OCI-LY7 (cell line): ENCODE measurements around the gene THPO. TPM values are rescaled to one million over a fixed set of nuclear protein-coding genes. Genes with fewer than 3 reads are reported as not detected.

ENCODE experiments used
- BruUV-seq: library from RNA; stranded (reverse); fragments of 400-500 nt; replicated peaks from 2 replicates; lab custom pipeline; 2021; lab: Mats Ljungman, UMichigan
- CTCF ChIA-PET: fragments of 300-600 bp; sonication (Branson Sonifier 250); formaldehyde crosslinking; loops from one replicate; lab custom pipeline; 2022; ENCODE audit warnings: antibody characterized with exemption; ENCODE audit not compliant: unreplicated experiment; lab: Charles Lee
- POLR2A ChIA-PET: fragments of 300-600 bp; sonication (Branson Sonifier 250); formaldehyde crosslinking; loops from one replicate; lab custom pipeline; 2022; ENCODE audit warnings: antibody characterized with exemption; lab: Charles Lee
- DNase-seq: peaks from one replicate; pipeline ENCODE4 v3.0.0-alpha.2; 2015; ENCODE audit warnings: low spot score
- H2AFZ ChIP-seq: fragments of 200-600 bp; sonication (generic), shearing (Covaris generic); 2 replicates; pipeline ENCODE4 v1.6.1; 2014; ENCODE audit warnings: mild to moderate bottlenecking, antibody characterized with exemption, low read length, moderate library complexity
- H3K27ac ChIP-seq: fragments of 200-600 bp; sonication (generic); 2 replicates; pipeline ENCODE4 v1.5.1; 2014; ENCODE audit warnings: mixed run types, low read depth, mild to moderate bottlenecking, moderate library complexity, low read length, inconsistent platforms; ENCODE audit not compliant: poor library complexity, severe bottlenecking
- H3K36me3 ChIP-seq: fragments of 200-600 bp; sonication (generic); 2 replicates; pipeline ENCODE4 v1.6.1; 2014; ENCODE audit warnings: mild to moderate bottlenecking, antibody characterized with exemption, low read length, moderate library complexity, mixed read lengths; ENCODE audit not compliant: insufficient read depth
- H3K4me1 ChIP-seq: fragments of 200-600 bp; sonication (generic); 2 replicates; pipeline ENCODE4 v1.5.1; 2014; ENCODE audit warnings: mild to moderate bottlenecking, low read length; ENCODE audit not compliant: insufficient read depth, poor library complexity, severe bottlenecking
- H3K4me2 ChIP-seq: fragments of 200-600 bp; sonication (generic); 2 replicates; pipeline ENCODE4 v1.6.1; 2014; ENCODE audit warnings: mild to moderate bottlenecking, low read length
- H3K4me3 ChIP-seq: fragments of 200-600 bp; sonication (generic); 2 replicates; pipeline ENCODE4 v1.5.1; 2014; ENCODE audit warnings: mild to moderate bottlenecking, low read depth, low read length; ENCODE audit not compliant: poor library complexity, severe bottlenecking
- H3K79me2 ChIP-seq: fragments of 200-600 bp; sonication (generic); 2 replicates; pipeline ENCODE4 v1.6.1; 2016; ENCODE audit warnings: low read depth, mild to moderate bottlenecking, low read length, moderate library complexity, mixed read lengths; ENCODE audit not compliant: insufficient read depth
- H3K9me2 ChIP-seq: fragments of 200-600 bp; sonication (generic); 2 replicates; pipeline ENCODE4 v1.6.1; 2016; ENCODE audit warnings: mild to moderate bottlenecking, low read length, mixed read lengths; ENCODE audit not compliant: insufficient read depth
- H3K9me3 ChIP-seq: fragments of 200-600 bp; sonication (generic); 2 replicates; pipeline ENCODE4 v1.6.1; 2014; ENCODE audit warnings: mild to moderate bottlenecking, mixed run types, low read length, mixed read lengths
- H4K20me1 ChIP-seq: fragments of 200-600 bp; sonication (generic); 2 replicates; pipeline ENCODE4 v1.6.1; 2014; ENCODE audit warnings: mild to moderate bottlenecking, antibody characterized with exemption, low read length, moderate library complexity, mixed read lengths; ENCODE audit not compliant: insufficient read depth
- EZH2phosphoT487 ChIP-seq: fragments of 200-600 bp; sonication (generic); IDR thresholded peaks from 2 replicates; pipeline ENCODE4 v1.6.1; 2018; ENCODE audit warnings: low read depth, borderline replicate concordance, mild to moderate bottlenecking, mixed run types, antibody characterized with exemption, low read length, moderate library complexity, mixed read lengths
- intact Hi-C: fragments of 100-400 bp; cut with micrococcal nuclease; formaldehyde crosslinking; loops from one replicate; pipeline ENCODE4 v1.10.0; 2022; ENCODE audit not compliant: unreplicated experiment
- total RNA-seq, 2 experiments: library from RNA; depleted of rRNA in 1 of 2; stranded (reverse); fragments of >200 nt in 1 of 2; shearing (Covaris generic) in 1 of 2; gene quantifications; 2 replicates each; pipeline ENCODE4 v1.2.3, GENCODE V29; 2014 to 2022
- TF ChIP-seq, protein P1 (sequence below): fragments of 200-600 bp; sonication (generic); conservative IDR thresholded peaks from 2 replicates; pipeline ENCODE4 v1.5.1; 2014; ENCODE audit warnings: mild to moderate bottlenecking, antibody characterized with exemption, low read length, moderate library complexity, mixed read lengths

The THPO gene
- total RNA-seq, 2 experiments from 2014 or later: not detected

DNA sequence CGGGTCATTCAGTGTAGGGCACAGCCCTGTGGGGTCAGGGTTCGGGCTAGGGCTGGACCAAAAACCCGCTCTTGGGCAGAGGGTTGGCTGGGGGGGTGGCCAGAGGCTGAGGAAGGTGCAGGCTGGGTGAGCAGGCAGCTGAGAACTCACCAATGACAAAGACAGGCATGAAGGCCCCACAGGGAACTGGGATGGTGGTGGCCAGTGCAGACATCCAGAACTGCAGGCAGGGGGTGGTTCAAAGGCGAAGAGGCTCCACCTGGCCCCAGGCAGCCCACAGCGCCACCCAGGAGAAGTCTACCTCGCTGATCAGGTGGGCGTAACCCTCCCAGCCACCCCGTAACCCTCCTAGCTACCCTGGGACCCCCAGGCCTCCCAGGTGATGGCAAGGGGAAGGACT, 23.3 kb downstream of the THPO start:
- POLR2A ChIA-PET: no interaction called here
- Histone ChIP-seq H3K4me3 (no peak overlapping the region), H4K20me1 (no peaks in the 10 kb centered on the region), H2AFZ (no peak overlapping the region), H3K27ac (no peak overlapping the region), H3K9me3 (no peaks in the 10 kb centered on the region), H3K9me2 (no peaks in the 10 kb centered on the region), H3K79me2 (no peaks in the 10 kb centered on the region), H3K4me2 (no peak overlapping the region), H3K36me3 (0 out of 2 replicates have a peak, but pooled peaks cover 4% of the 10 kb centered on the region), H3K4me1 (no peaks in the 10 kb centered on the region)
- intact Hi-C loops: no loop called here
- DNase-seq: no peak
- TF ChIP-seq EZH2phosphoT487: no peak
- TF ChIP-seq, protein P1, sequence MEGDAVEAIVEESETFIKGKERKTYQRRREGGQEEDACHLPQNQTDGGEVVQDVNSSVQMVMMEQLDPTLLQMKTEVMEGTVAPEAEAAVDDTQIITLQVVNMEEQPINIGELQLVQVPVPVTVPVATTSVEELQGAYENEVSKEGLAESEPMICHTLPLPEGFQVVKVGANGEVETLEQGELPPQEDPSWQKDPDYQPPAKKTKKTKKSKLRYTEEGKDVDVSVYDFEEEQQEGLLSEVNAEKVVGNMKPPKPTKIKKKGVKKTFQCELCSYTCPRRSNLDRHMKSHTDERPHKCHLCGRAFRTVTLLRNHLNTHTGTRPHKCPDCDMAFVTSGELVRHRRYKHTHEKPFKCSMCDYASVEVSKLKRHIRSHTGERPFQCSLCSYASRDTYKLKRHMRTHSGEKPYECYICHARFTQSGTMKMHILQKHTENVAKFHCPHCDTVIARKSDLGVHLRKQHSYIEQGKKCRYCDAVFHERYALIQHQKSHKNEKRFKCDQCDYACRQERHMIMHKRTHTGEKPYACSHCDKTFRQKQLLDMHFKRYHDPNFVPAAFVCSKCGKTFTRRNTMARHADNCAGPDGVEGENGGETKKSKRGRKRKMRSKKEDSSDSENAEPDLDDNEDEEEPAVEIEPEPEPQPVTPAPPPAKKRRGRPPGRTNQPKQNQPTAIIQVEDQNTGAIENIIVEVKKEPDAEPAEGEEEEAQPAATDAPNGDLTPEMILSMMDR: no peak
- CTCF ChIA-PET: no interaction called here
- no TSS peak for BruUV-seq

DNA sequence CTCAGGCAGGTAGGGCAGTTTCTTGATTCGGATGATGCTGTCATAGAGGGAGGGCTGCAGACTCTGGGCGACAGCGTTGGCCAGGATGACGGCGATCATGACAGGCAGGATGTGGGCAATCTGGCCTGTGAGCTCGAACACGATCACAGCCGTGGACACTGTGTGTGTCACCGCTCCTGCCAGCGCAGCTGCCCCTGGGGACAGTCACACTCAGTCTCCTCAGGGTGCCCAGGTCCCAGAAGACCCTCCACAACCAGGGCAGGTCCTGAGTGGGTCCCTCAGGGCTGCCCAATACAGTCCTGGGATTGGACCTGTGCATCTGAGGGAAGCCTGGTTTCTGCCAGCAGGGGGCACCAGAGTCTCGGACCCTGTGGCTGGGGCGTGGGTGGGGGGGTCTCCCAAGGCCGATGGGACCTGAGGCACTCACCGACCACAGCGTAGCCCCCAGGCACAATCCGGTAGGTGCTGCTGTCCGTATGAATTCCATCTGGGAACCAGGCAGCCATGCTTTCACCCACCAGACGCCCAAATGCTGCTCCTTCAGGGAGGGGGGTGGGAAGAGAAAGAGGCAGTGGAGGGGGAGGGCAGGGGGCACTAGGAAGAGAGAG, 23.8 kb downstream of the THPO start:
- H3K4me2 ChIP-seq: peak overlapping the region; percentile 2; the same call in 1 of the 2 replicates
- no peaks in the 10 kb centered on the region for H3K9me2 ChIP-seq
- no peaks in the 10 kb centered on the region for H3K79me2 ChIP-seq
- POLR2A ChIA-PET: no interaction called here
- TF ChIP-seq EZH2phosphoT487: no peak
- TF ChIP-seq, protein P1: peak; percentile 81
- DNase-seq: peak; percentile 66
- H3K27ac ChIP-seq: no peak overlapping the region
- 0 out of 2 replicates have a peak, but pooled peaks cover 4% of the 10 kb centered on the region for H3K36me3 ChIP-seq
- BruUV-seq: no TSS peak
- CTCF ChIA-PET: interaction anchor here (0.7 to 1.3 kb wide), 3 partner anchors 9 to 17 kb away, joined by 3 to 4 read pairs (median 3); no protein-coding TSS in a partner anchor
- intact Hi-C loops: no loop called here
- no peaks in the 10 kb centered on the region for H3K9me3 ChIP-seq
- no peaks in the 10 kb centered on the region for H3K4me1 ChIP-seq
- no peaks in the 10 kb centered on the region for H4K20me1 ChIP-seq
- H3K4me3 ChIP-seq: no peak overlapping the region
- H2AFZ ChIP-seq: no peak overlapping the region

DNA sequence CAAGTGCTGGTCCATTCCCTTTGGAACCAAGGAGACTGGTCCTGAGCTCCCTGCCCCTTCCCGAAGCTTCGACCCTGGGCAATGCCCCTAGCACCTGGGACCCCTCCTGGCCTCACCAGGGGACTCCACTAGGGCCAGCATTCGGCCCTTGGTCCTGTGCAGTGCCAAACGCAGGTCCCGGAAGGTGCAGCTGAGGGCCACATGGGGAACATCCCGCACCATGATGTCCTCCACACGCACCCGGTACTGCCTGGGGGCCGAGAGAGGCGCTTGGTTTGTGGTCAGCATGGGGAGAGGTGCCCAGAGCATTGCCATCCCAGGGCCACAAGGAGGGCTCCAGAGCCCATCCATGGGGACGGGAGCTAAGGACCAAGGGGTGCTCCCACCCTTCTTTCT, 24.5 kb downstream of the THPO start:
- no peak overlapping the region for H3K27ac ChIP-seq
- no peaks in the 10 kb centered on the region for H3K79me2 ChIP-seq
- H3K4me1 ChIP-seq: no peaks in the 10 kb centered on the region
- H2AFZ ChIP-seq: no peak overlapping the region
- ChIA-PET CTCF (interaction anchor here (0.7 to 1.3 kb wide), 3 partner anchors 8 to 18 kb away, joined by 3 to 4 read pairs (median 3); no protein-coding TSS in a partner anchor), POLR2A (no interaction called here)
- intact Hi-C loops: no loop called here
- no peak overlapping the region for H3K4me2 ChIP-seq
- no TSS peak for BruUV-seq
- no peaks in the 10 kb centered on the region for H4K20me1 ChIP-seq
- H3K36me3 ChIP-seq: 0 out of 2 replicates have a peak, but pooled peaks cover 4% of the 10 kb centered on the region
- H3K9me2 ChIP-seq: no peaks in the 10 kb centered on the region
- no peaks in the 10 kb centered on the region for H3K9me3 ChIP-seq
- TF ChIP-seq EZH2phosphoT487: no peak
- TF ChIP-seq, protein P1: no peak
- no peak for DNase-seq
- H3K4me3 ChIP-seq: no peak overlapping the region
